Astrocyte (in vitro differentiated cells and primary cell): Measurements from ENCODE around the gene INAFM2. TPM values are rescaled to one million over a fixed set of nuclear protein-coding genes. Genes with fewer than 3 reads are reported as not detected.

Source experiments
- DNase-seq: peaks from one replicate; pipeline ENCODE4 v3.0.0-alpha.2; 2010; ENCODE audit warnings: low read depth
- FAIRE-seq: peaks from 2 replicates; lab custom pipeline; 2011; peaks lifted over from hg19 to GRCh38; lab: Jason Lieb, UNC
- H2AFZ ChIP-seq: 2 replicates; pipeline ENCODE4 v1.6.0; 2012; ENCODE audit warnings: low read depth, low read length, inconsistent platforms
- H3K27ac ChIP-seq: 2 replicates; pipeline ENCODE4 v1.5.1; 2011; ENCODE audit warnings: low read depth, low read length, inconsistent platforms
- H3K27me3 ChIP-seq: 2 replicates; pipeline ENCODE4 v1.6.0; 2011; ENCODE audit warnings: low read length, inconsistent platforms; ENCODE audit not compliant: insufficient read depth
- H3K36me3 ChIP-seq: 2 replicates; pipeline ENCODE4 v1.5.1; 2011; ENCODE audit warnings: low read length, inconsistent platforms; ENCODE audit not compliant: insufficient read depth
- H3K4me1 ChIP-seq: 2 replicates; pipeline ENCODE4 v1.5.1; 2011; ENCODE audit warnings: low read length, inconsistent platforms; ENCODE audit not compliant: insufficient read depth
- H3K4me2 ChIP-seq: 2 replicates; pipeline ENCODE4 v1.6.0; 2012; ENCODE audit warnings: low read length, inconsistent platforms
- H3K4me3 ChIP-seq: 2 replicates; pipeline ENCODE4 v1.5.1; 2011; ENCODE audit warnings: low read depth, mild to moderate bottlenecking, low read length, inconsistent platforms; ENCODE audit not compliant: insufficient read depth
- H3K79me2 ChIP-seq: 2 replicates; pipeline ENCODE4 v1.6.0; 2012; ENCODE audit warnings: mild to moderate bottlenecking, low read length, inconsistent platforms; ENCODE audit not compliant: insufficient read depth
- H3K9ac ChIP-seq: 2 replicates; pipeline ENCODE4 v1.6.0; 2012; ENCODE audit warnings: mild to moderate bottlenecking, low read length, inconsistent platforms
- H3K9me3 ChIP-seq: 2 replicates; pipeline ENCODE4 v1.5.1; 2012; ENCODE audit warnings: low read depth, mild to moderate bottlenecking, low read length, inconsistent platforms; ENCODE audit not compliant: insufficient read depth
- H4K20me1 ChIP-seq: 2 replicates; pipeline ENCODE4 v1.6.0; 2012; ENCODE audit warnings: low read length, inconsistent platforms; ENCODE audit not compliant: insufficient read depth
- H3K27ac Mint-ChIP-seq: one replicate; pipeline ENCODE4 v1.8.0; 2021; ENCODE audit warnings: mild to moderate bottlenecking, mixed read lengths; ENCODE audit not compliant: unreplicated experiment
- H3K27me3 Mint-ChIP-seq: one replicate; pipeline ENCODE4 v1.8.0; 2021; ENCODE audit warnings: low read depth, mixed read lengths; ENCODE audit not compliant: unreplicated experiment
- H3K36me3 Mint-ChIP-seq: one replicate; pipeline ENCODE4 v1.8.0; 2021; ENCODE audit warnings: low read depth, mixed read lengths; ENCODE audit not compliant: unreplicated experiment
- H3K4me1 Mint-ChIP-seq: one replicate; pipeline ENCODE4 v1.8.0; 2021; ENCODE audit warnings: low read depth, mixed read lengths; ENCODE audit not compliant: unreplicated experiment
- H3K4me3 Mint-ChIP-seq: one replicate; pipeline ENCODE4 v1.8.0; 2021; ENCODE audit warnings: mild to moderate bottlenecking, moderate library complexity, mixed read lengths; ENCODE audit not compliant: unreplicated experiment
- H3K9me3 Mint-ChIP-seq: one replicate; pipeline ENCODE4 v1.8.0; 2021; ENCODE audit warnings: mild to moderate bottlenecking, mixed read lengths; ENCODE audit not compliant: unreplicated experiment
- CTCF ChIP-seq: IDR thresholded peaks from 2 replicates; pipeline ENCODE4 v1.5.1; 2011; ENCODE audit warnings: low read depth, mild to moderate bottlenecking, inconsistent platforms, low read length, moderate library complexity; ENCODE audit not compliant: insufficient read depth
- EZH2 ChIP-seq: IDR thresholded peaks from 2 replicates; pipeline ENCODE4 v1.6.1; 2012; ENCODE audit warnings: mild to moderate bottlenecking, low read length, inconsistent platforms; ENCODE audit not compliant: insufficient read depth
- total RNA-seq: library from RNA; stranded (reverse); gene quantifications from 2 replicates; pipeline ENCODE4 v1.2.1, GENCODE V29; 2021

Gene INAFM2
- total RNA-seq, 1 donor from 2014 or later, result 41.2 TPM

- peaks cover 10% of the 10 kb centered on the region for H3K4me1 Mint-ChIP-seq
- Histone ChIP-seq H3K9ac (no peak overlapping the region), H3K36me3 (no peaks in the 10 kb centered on the region), H3K4me2 (no peak overlapping the region), H3K4me3 (no peak overlapping the region), H4K20me1 (no peaks in the 10 kb centered on the region), H3K9me3 (no peaks in the 10 kb centered on the region), H2AFZ (no peak overlapping the region), H3K4me1 (no peaks in the 10 kb centered on the region), H3K27ac (no peak overlapping the region), H3K79me2 (no peaks in the 10 kb centered on the region), H3K27me3 (peaks cover 9% of the 10 kb centered on the region)
- no peak for TF ChIP-seq EZH2
- TF ChIP-seq CTCF, result peak; percentile 59
- H3K36me3 Mint-ChIP-seq, result no peaks in the 10 kb centered on the region
- FAIRE-seq (no peak), DNase-seq (no peak)
- no peaks in the 10 kb centered on the region for H3K9me3 Mint-ChIP-seq
- H3K27ac Mint-ChIP-seq, result no peak overlapping the region
- peaks cover 58% of the 10 kb centered on the region for H3K27me3 Mint-ChIP-seq
- no peak overlapping the region for H3K4me3 Mint-ChIP-seq
Observed at GRCh38 chr15:40310001-40310959, 13.2 kb upstream of the INAFM2 start.

- H3K27ac Mint-ChIP-seq, result no peak overlapping the region
- DNase-seq, result no peak
- H3K36me3 Mint-ChIP-seq, result no peaks in the 10 kb centered on the region
- Histone ChIP-seq H2AFZ (no peak overlapping the region), H3K4me1 (no peaks in the 10 kb centered on the region), H3K4me2 (no peak overlapping the region), H3K27ac (no peak overlapping the region), H3K9me3 (no peaks in the 10 kb centered on the region), H4K20me1 (no peaks in the 10 kb centered on the region), H3K36me3 (no peaks in the 10 kb centered on the region), H3K4me3 (no peak overlapping the region), H3K9ac (no peak overlapping the region), H3K27me3 (peaks cover 9% of the 10 kb centered on the region), H3K79me2 (no peaks in the 10 kb centered on the region)
- peaks cover 53% of the 10 kb centered on the region for H3K27me3 Mint-ChIP-seq
- TF ChIP-seq EZH2 (no peak), CTCF (no peak)
- FAIRE-seq, result no peak
- no peak overlapping the region for H3K4me3 Mint-ChIP-seq
- peaks cover 12% of the 10 kb centered on the region for H3K4me1 Mint-ChIP-seq
- no peaks in the 10 kb centered on the region for H3K9me3 Mint-ChIP-seq
Observed at GRCh38 chr15:40310993-40311392, 12.5 kb upstream of the INAFM2 start.
